Calu3 (cell line): Measurements from ENCODE around the gene RHPN2. TPM values are rescaled to one million over a fixed set of nuclear protein-coding genes. Genes with fewer than 3 reads are reported as not detected.
"Not testable (repeated sequence)": the region's sequence is repeated elsewhere in the genome, so short reads cannot be mapped to it uniquely, and the experiment has no call there.

Source experiments
- BruUV-seq: library from RNA; stranded (reverse); fragments of 400-500 nt; replicated peaks from 2 replicates; lab custom pipeline; 2021; lab: Mats Ljungman, UMichigan
- CTCF ChIA-PET: fragments of 300-600 bp; sonication (Branson Sonifier 250); formaldehyde crosslinking; loops from one replicate; lab custom pipeline; 2022; ENCODE audit warnings: antibody characterized with exemption; lab: Charles Lee
- DNase-seq: peaks from one replicate; pipeline ENCODE4 v3.0.0; 2022
- H3K27ac Mint-ChIP-seq: one replicate; pipeline ENCODE4 v1.8.0; 2022; ENCODE audit warnings: mixed read lengths; ENCODE audit not compliant: unreplicated experiment
- H3K27me3 Mint-ChIP-seq: one replicate; pipeline ENCODE4 v1.8.0; 2022; ENCODE audit warnings: mixed read lengths; ENCODE audit not compliant: unreplicated experiment
- H3K36me3 Mint-ChIP-seq: one replicate; pipeline ENCODE4 v1.8.0; 2022; ENCODE audit warnings: mild to moderate bottlenecking, moderate library complexity, mixed read lengths; ENCODE audit not compliant: insufficient read depth, unreplicated experiment
- H3K4me1 Mint-ChIP-seq: one replicate; pipeline ENCODE4 v1.8.0; 2022; ENCODE audit warnings: mild to moderate bottlenecking, low read depth, mixed read lengths; ENCODE audit not compliant: unreplicated experiment
- H3K4me3 Mint-ChIP-seq: one replicate; pipeline ENCODE4 v1.8.0; 2022; ENCODE audit warnings: mild to moderate bottlenecking, low read depth, moderate library complexity, mixed read lengths; ENCODE audit not compliant: unreplicated experiment
- H3K9me3 Mint-ChIP-seq: one replicate; pipeline ENCODE4 v1.8.0; 2022; ENCODE audit warnings: low read depth, mixed read lengths; ENCODE audit not compliant: unreplicated experiment
- CTCF ChIP-seq: fragments of 200-600 bp; IDR thresholded peaks from one replicate; pipeline ENCODE4 v1.8.0; 2022; ENCODE audit warnings: antibody characterized with exemption; ENCODE audit not compliant: unreplicated experiment
- intact Hi-C: fragments of 100-400 bp; cut with micrococcal nuclease; formaldehyde crosslinking; loops from one replicate; pipeline ENCODE4 v1.10.0; 2022; ENCODE audit not compliant: unreplicated experiment
- total RNA-seq: library from RNA; stranded (reverse); gene quantifications from 2 replicates; pipeline ENCODE4 v1.2.3, GENCODE V29; 2022

RHPN2 gene
- total RNA-seq, 1 experiment from 2014 or later: 46.4 TPM

DNA sequence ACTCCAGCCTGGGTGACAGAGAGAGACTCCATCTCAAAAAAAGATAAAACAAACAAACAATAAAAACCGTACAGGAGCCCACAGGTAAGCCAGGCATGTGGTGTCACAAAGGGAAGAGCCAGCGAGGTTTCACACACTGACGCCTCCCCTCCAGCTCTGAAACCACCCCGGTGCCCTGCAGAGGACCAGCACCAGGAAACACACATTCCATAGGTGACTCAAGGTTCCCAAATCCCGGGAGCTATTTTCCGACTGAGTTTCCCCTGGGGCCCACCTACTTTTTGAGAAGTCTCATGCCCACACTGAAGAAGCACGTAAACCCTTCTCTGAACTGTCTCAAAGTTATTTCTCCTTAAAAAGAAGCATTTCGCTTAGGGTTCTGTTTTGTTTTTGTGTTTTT lies 40.3 kb downstream of the RHPN2 start:
- Mint-ChIP-seq H3K4me1 (peaks cover 12% of the 10 kb centered on the region), H3K36me3 (peaks cover 72% of the 10 kb centered on the region), H3K27me3 (no peaks in the 10 kb centered on the region), H3K9me3 (peaks cover 2% of the 10 kb centered on the region), H3K4me3 (no peak overlapping the region), H3K27ac (no peak overlapping the region)
- intact Hi-C loops: no loop called here
- TF ChIP-seq CTCF: no peak
- BruUV-seq: no TSS peak
- CTCF ChIA-PET: interaction anchor here (1.6 kb wide), 1 partner anchor 8 kb away, joined by 4 read pairs; no protein-coding TSS in a partner anchor
- no peak for DNase-seq

- Mint-ChIP-seq H3K9me3 (no peaks in the 10 kb centered on the region), H3K4me3 (no peak overlapping the region), H3K27ac (no peak overlapping the region), H3K36me3 (peaks cover 80% of the 10 kb centered on the region), H3K4me1 (peaks cover 12% of the 10 kb centered on the region), H3K27me3 (no peaks in the 10 kb centered on the region)
- TF ChIP-seq CTCF: no peak
- CTCF ChIA-PET: interaction anchor here (0.6 to 1.0 kb wide), 3 partner anchors 9 to 56 kb away, joined by 3 to 4 read pairs (median 3); no protein-coding TSS in a partner anchor
- DNase-seq: no peak
- BruUV-seq: no TSS peak
- intact Hi-C loops: no loop called here
These were observed 42.1 kb downstream of the RHPN2 start for GRCh38 chr19:33022472-33023116.

GRCh38 chr19:33010891-33011290 lies 53.8 kb downstream of the RHPN2 start:
- CTCF ChIA-PET, H3K9me3 Mint-ChIP-seq, H3K4me3 Mint-ChIP-seq, H3K27me3 Mint-ChIP-seq, intact Hi-C loops, DNase-seq, H3K4me1 Mint-ChIP-seq, H3K27ac Mint-ChIP-seq: not testable (repeated sequence)
- H3K36me3 Mint-ChIP-seq: peaks cover 51% of the 10 kb centered on the region
- BruUV-seq: TSS peak; percentile 14

- no peaks in the 10 kb centered on the region for H3K9me3 Mint-ChIP-seq
- CTCF ChIA-PET: no interaction called here
- BruUV-seq: no TSS peak
- H3K4me3 Mint-ChIP-seq: no peak overlapping the region
- H3K36me3 Mint-ChIP-seq: peaks cover 66% of the 10 kb centered on the region
- peaks cover 13% of the 10 kb centered on the region for H3K4me1 Mint-ChIP-seq
- H3K27me3 Mint-ChIP-seq: no peaks in the 10 kb centered on the region
- no peak for TF ChIP-seq CTCF
- H3K27ac Mint-ChIP-seq: no peak overlapping the region
- intact Hi-C loops: loop anchor here (5.0 kb wide), 1 partner anchor 34 kb away; no protein-coding TSS in a partner anchor
- no peak for DNase-seq
These were observed 56.0 kb downstream of the RHPN2 start for GRCh38 chr19:33008738-33009137.

GRCh38 chr19:33005440-33005839 lies 59.2 kb downstream of the RHPN2 start:
- peak overlapping the region; percentile 32 for H3K4me3 Mint-ChIP-seq
- peak overlapping the region; percentile 90 for H3K27ac Mint-ChIP-seq
- no peaks in the 10 kb centered on the region for H3K27me3 Mint-ChIP-seq
- BruUV-seq: no TSS peak
- intact Hi-C loops: loop anchor here (5.0 kb wide), 1 partner anchor 37 kb away; no protein-coding TSS in a partner anchor
- H3K4me1 Mint-ChIP-seq: peaks cover 27% of the 10 kb centered on the region
- H3K9me3 Mint-ChIP-seq: no peaks in the 10 kb centered on the region
- H3K36me3 Mint-ChIP-seq: peaks cover 69% of the 10 kb centered on the region
- no peak for TF ChIP-seq CTCF
- peak; percentile 32 for DNase-seq
- CTCF ChIA-PET: interaction anchor here (0.6 to 1.0 kb wide), 6 partner anchors 11 to 1967 kb away, joined by 3 to 4 read pairs (median 3); no protein-coding TSS in a partner anchor

- intact Hi-C loops: not testable (repeated sequence)
These were observed 61.2 kb downstream of the RHPN2 start for GRCh38 chr19:33003424-33004024.

More at GRCh38 chr19:33003424-33004024, 61.2 kb downstream of the RHPN2 start:
- CTCF ChIA-PET: interaction anchor here (1.7 kb wide), 1 partner anchor 43 kb away, joined by 4 read pairs; no protein-coding TSS in a partner anchor
- Mint-ChIP-seq H3K4me1 (peaks cover 27% of the 10 kb centered on the region), H3K36me3 (peaks cover 67% of the 10 kb centered on the region)
- H3K27ac Mint-ChIP-seq, H3K9me3 Mint-ChIP-seq, H3K4me3 Mint-ChIP-seq, H3K27me3 Mint-ChIP-seq, DNase-seq, BruUV-seq: not testable (repeated sequence)
